Erythroblast (primary cell): ENCODE results near the gene NAPA.

Experiments used
- GATA1 ChIP-seq: IDR thresholded peaks from 2 replicates; pipeline ENCODE4 v1.6.1; 2011; ENCODE audit warnings: low read depth, mild to moderate bottlenecking, control low read depth, low read length, moderate library complexity
- POLR2A ChIP-seq: IDR thresholded peaks from 2 replicates; pipeline ENCODE4 v1.6.1; 2011; ENCODE audit warnings: mild to moderate bottlenecking, low read length

- no peak for TF ChIP-seq POLR2A
- TF ChIP-seq GATA1 = no peak
Measured at GRCh38 chr19:47490847-47491246, 24.0 kb downstream of the NAPA start.
